D721Med (cell line): Measurements from ENCODE around the gene GNG12.

Experiments
- DNase-seq: peaks from one replicate; pipeline ENCODE4 v3.0.0; 2011; ENCODE audit warnings: low spot score; ENCODE audit not compliant: insufficient read length
- FAIRE-seq: peaks from 2 replicates; lab custom pipeline; 2011; peaks lifted over from hg19 to GRCh38; lab: Jason Lieb, UNC
- TF ChIP-seq, protein P1 (sequence below): IDR thresholded peaks from 2 replicates; pipeline ENCODE4 v1.5.1; 2012; ENCODE audit warnings: mild to moderate bottlenecking, control low read depth; ENCODE audit not compliant: insufficient read depth; ENCODE audit errors: missing control alignments

Gene GNG12

DNA sequence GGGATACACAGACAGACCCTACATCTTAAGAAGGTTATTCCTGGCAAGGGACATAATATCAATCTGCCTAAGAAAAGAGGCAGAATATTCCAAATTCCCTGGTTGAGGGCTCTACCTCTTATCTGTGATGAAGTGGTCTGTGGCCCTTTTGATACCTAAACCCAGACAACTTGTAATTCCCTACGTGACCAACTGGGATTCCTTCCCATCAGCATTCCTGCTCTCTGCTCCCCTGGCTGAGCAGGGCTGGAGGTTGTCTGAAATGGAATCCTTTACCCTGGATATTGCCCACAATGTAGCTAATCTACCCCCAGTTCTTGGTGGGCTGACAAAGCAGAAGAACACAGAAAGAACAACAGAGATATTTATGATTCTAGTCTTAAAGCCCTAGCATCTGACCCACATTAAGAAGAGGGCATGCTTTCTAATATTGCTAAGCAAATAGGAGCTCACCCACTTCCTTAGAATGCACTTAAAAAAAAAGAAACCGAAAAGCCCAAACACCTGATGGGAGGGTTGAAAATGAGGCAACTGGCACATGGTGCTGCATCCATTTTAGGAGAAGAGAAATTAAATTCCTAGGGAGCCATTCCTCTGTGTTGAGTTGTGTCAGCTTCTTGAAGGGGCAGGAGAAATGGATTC is 111.5 kb downstream of the GNG12 start:
- FAIRE-seq (no peak), DNase-seq (no peak)
- TF ChIP-seq, protein P1, sequence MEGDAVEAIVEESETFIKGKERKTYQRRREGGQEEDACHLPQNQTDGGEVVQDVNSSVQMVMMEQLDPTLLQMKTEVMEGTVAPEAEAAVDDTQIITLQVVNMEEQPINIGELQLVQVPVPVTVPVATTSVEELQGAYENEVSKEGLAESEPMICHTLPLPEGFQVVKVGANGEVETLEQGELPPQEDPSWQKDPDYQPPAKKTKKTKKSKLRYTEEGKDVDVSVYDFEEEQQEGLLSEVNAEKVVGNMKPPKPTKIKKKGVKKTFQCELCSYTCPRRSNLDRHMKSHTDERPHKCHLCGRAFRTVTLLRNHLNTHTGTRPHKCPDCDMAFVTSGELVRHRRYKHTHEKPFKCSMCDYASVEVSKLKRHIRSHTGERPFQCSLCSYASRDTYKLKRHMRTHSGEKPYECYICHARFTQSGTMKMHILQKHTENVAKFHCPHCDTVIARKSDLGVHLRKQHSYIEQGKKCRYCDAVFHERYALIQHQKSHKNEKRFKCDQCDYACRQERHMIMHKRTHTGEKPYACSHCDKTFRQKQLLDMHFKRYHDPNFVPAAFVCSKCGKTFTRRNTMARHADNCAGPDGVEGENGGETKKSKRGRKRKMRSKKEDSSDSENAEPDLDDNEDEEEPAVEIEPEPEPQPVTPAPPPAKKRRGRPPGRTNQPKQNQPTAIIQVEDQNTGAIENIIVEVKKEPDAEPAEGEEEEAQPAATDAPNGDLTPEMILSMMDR, result no peak

DNA sequence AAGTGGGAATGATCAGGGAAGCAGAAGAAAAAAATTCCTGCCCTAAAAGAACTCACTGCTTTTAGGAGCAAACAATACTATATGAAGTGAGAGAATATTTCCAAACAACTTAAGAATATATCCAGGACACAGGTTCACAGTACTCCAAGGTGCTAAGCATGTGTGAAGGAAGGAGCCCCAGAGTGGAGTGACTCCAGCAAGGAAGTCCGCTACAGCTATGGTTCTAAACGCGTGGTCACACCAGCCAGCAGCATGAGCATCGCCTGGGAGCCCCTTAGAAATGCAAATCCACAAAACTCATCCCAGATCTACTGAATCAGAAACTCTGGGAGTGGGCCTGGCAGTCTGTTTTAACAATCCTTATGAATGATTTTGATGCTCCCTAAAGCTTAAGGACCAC is 112.2 kb downstream of the GNG12 start:
- no peak for FAIRE-seq
- TF ChIP-seq, protein P1, result no peak
- no peak for DNase-seq

DNA sequence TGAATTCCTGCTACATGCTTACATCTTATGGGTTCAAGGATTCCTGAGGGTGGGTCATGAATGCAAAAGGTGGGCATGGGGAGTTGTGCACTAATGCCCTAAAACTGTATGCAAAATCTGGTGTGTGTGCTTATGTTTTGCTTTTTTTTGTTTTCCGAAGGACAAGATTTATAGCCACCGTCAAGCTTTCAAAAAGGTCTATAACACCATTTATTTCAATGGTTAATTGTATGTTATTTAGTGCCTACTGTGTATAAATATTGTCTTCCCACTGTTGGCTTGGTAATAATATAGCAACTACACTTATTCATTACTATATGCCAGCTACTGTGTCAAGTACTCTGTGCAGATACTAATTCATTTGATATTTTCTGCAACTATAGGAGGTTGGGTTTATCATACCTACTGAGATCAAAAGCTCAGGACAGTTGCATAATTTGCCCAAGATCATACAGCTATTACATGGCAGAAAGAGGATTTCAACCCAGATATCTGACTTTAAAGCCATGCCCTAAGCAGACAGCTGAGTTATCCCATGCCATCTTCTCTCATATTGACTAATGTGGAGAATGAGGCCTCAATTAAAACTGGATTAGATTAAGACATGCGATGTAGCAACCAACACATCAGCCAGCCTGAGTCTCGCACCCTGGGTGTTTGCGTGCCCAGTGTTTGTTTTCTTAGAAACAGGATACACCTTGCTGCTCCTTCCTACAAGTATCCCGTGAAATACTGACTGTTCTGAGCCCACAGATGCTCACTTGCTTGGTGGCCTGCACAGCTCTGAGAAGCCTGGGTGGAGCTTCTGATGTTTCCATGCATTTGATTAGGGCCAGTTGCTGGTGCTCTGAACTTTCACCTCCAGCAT is 113.7 kb downstream of the GNG12 start:
- DNase-seq, result no peak
- no peak for FAIRE-seq
- TF ChIP-seq, protein P1, result no peak

DNA sequence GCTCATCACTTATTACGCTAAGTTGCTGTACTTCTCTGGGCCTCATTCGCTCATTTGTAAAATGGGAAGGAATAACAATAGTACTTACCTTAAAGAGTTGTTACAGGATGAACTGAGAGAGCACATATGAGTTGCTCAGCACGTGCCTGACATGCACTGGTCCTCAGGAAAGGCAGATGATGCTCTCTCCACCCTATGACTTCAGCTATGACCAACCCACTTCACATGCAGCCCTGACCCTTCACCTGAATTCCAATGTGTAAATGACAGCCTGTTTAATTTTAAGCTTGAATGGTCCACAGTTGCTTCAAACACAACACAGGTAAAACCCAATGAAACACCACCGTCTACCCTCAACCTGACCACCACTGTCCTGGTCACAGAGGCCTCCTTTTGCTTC is 115.4 kb downstream of the GNG12 start:
- no peak for DNase-seq
- no peak for FAIRE-seq
- TF ChIP-seq, protein P1, result no peak

DNA sequence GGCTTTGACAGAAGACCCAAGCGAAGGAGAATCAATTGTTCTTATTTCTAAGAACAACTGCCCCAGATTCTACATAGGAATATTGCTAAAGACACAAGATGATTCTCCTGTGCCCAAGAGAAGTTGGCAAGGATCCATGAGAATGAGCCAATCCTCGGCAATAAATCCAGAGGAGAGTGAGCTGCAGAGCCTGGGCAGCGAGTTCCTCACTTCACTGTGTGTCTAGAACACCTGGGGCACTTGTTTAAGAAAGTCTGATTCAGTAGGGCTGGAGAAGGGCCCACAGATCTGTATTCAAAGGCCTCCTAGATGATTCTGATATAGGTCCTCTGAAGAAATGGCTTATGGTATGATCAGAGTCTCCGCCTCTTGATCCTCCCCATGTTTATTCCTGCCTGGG is 116.5 kb downstream of the GNG12 start:
- FAIRE-seq (no peak), DNase-seq (no peak)
- TF ChIP-seq, protein P1, result no peak

DNA sequence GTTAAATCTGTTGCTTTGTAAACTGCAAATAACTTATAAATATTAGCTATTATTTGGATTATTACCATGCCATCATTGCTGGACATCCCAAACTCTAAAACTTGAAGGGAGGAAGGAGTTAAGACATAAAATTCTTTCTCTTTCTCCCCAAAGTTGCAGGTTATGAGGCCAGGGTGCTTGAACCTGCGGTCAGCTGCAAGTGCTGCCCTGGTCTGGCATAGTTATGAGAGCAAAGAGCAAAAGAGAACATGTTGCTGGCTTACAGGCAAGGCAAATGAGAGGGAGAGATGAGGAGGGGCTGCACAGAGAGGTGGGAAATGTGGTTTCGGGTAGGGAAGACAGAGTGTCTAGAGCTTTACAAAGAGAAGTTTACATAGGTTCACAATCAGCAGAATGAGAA is 117.4 kb downstream of the GNG12 start:
- TF ChIP-seq, protein P1, result no peak
- no peak for DNase-seq
- no peak for FAIRE-seq
